HL-60 (cell line): ENCODE results near the gene SOCS6.

Source experiments
- DNase-seq, 2 experiments: peaks; one replicate each; pipeline ENCODE4 v3.0.0-alpha.2; 2010 to 2020; ENCODE audit warnings: low read depth in 1 of 2, low spot score in 1 of 2
- H3K27ac ChIP-seq: fragments of 250-450 bp; sonication (Bioruptor Pico); replicated peaks from 2 replicates; pipeline ENCODE4 v1.5.1; 2020; ENCODE audit warnings: mild to moderate bottlenecking, moderate library complexity
- H3K27me3 ChIP-seq: fragments of 250-450 bp; sonication (Bioruptor Pico); 2 replicates; pipeline ENCODE4 v1.5.1; 2021; ENCODE audit warnings: mild to moderate bottlenecking, moderate library complexity; ENCODE audit not compliant: insufficient read depth, poor library complexity, severe bottlenecking
- H3K4me3 ChIP-seq: replicated peaks from 2 replicates; pipeline ENCODE4 v1.5.1; 2011; ENCODE audit warnings: mild to moderate bottlenecking, control low read depth, low read length; ENCODE audit not compliant: insufficient read depth
- CTCF ChIP-seq: IDR thresholded peaks from one replicate; pipeline ENCODE4 v1.5.1; 2011; ENCODE audit warnings: low read length, control low read depth, inconsistent platforms; ENCODE audit not compliant: insufficient read depth
- GABPA ChIP-seq: IDR thresholded peaks from 2 replicates; pipeline ENCODE4 v1.6.1; 2012; ENCODE audit warnings: low read depth
- POLR2AphosphoS5 ChIP-seq: IDR thresholded peaks from 2 replicates; pipeline ENCODE4 v1.6.1; 2012; ENCODE audit warnings: low read depth
- REST ChIP-seq: IDR thresholded peaks from 2 replicates; pipeline ENCODE4 v1.6.1; 2012; ENCODE audit warnings: low read depth; ENCODE audit not compliant: insufficient replicate concordance
- SPI1 ChIP-seq: IDR thresholded peaks from 2 replicates; pipeline ENCODE4 v1.6.1; 2012; ENCODE audit warnings: low read depth, mild to moderate bottlenecking, borderline replicate concordance

The SOCS6 gene

GRCh38 chr18:70290482-70291294 is 1.8 kb downstream of the SOCS6 start:
- TF ChIP-seq POLR2AphosphoS5 = no peak
- no peak for TF ChIP-seq GABPA
- no peak for TF ChIP-seq CTCF
- TF ChIP-seq REST = no peak
- no peak for TF ChIP-seq SPI1
- Histone ChIP-seq H3K4me3 (no peak overlapping the region), H3K27me3 (no peaks in the 10 kb centered on the region), H3K27ac (no peak overlapping the region)
- DNase-seq = no peak

- no peak for DNase-seq
- Histone ChIP-seq H3K4me3 (no peak overlapping the region), H3K27ac (no peak overlapping the region), H3K27me3 (no peaks in the 10 kb centered on the region)
- TF ChIP-seq GABPA = no peak
- TF ChIP-seq POLR2AphosphoS5 = no peak
- no peak for TF ChIP-seq CTCF
- no peak for TF ChIP-seq REST
- TF ChIP-seq SPI1 = no peak
Measured at GRCh38 chr18:70291295-70291574, 2.4 kb downstream of the SOCS6 start.

GRCh38 chr18:70292628-70293027 is 3.8 kb downstream of the SOCS6 start:
- no peak overlapping the region for H3K4me3 ChIP-seq
- TF ChIP-seq REST (no peak), POLR2AphosphoS5 (no peak), SPI1 (no peak), GABPA (no peak), CTCF (no peak)
- H3K27me3 ChIP-seq = no peaks in the 10 kb centered on the region
- H3K27ac ChIP-seq = no peak overlapping the region
- DNase-seq = no peak
